ENCODE results near the gene WNK2. TPM values are rescaled to one million over a fixed set of nuclear protein-coding genes. Genes with fewer than 3 reads are reported as not detected.
"Not testable (repeated sequence)": the region's sequence is repeated elsewhere in the genome, so short reads cannot be mapped to it uniquely, and the experiment has no call there.

The WNK2 gene
- 10 to 100 TPM in 5 of 8 experiments, 1 to 10 TPM in 1, under 1 TPM in 2; 0.77 to 34.3 (median 19.2) TPM for total RNA-seq

DNA sequence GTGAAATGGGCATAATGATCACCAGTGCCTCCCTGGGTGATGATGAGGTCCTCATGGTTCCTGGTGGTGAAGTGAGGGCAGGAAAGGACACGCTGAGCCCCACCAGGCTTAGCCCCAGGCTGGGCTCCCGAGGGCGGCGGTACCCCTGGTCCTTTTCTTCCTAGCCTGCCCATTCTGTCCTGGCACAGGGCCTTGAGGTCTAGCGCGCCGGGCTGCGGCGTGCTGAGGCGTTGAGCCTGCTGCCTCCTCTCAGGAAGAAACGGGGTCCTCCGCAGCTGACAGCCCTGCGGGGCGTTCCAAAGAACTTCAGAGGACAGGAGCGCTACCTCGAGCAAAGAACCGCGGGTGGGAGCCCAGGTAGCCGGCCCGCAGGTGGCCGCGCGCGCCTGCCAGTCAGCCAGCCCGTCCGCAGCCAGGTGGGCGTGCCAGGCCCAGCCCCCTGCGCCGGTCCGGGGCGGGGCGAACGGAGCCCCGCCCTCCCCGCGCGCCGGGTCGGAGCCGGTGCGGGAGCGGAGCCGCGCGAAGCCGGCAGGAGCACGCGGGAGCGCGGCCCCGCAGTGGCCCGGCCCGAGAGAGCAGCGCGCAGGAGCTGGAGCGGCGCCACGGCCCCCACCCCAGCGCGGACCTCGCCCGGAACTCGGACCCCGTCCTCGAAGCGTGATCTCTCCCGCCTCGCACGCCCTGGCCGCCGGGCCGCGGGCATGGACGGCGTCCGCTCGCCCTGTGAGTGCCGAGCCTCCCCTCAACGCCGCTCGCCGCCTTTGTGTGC is at the start of gene WNK2:
Gene WNK2 (plus strand): TSS at position 477 of the 769 bp plus-strand sequence. CDS start 791 bp downstream, outside the sequence.
- peak; percentile 46 to 85 (median 78) for ATAC-seq (replicated peaks in 6 of 8)
- 0 to 20% (median 4%) methylated on average over 1 to 11 of the region's 82 CpGs; no CpG with 5 or more reads in 4 of the 10 experiments for WGBS, 10 experiments
- Histone ChIP-seq H3K27ac (peak within 1 kb of the TSS; percentile 29 to 55), H3K4me1 (replicated peaks in 1 of 2) (peaks cover 21 to 30% of the 10 kb centered on the region in 2 donors), H3K4me3 (peak within 1 kb of the TSS; percentile 53 to 82 (median 62))
- in situ Hi-C loops (cut with MboI; ENCODE audit: low pct_unique_long_range_greater_than_20kb in 2 of 9, low sequenced_read_pairs in 9 of 9, unreplicated experiment in 9 of 9): loop anchor here in 1 of 9 experiments (25.0 kb wide), 1 partner anchor 278 kb away; the partner anchor contains the start of genes FAM120A and FAM120AOS

DNA sequence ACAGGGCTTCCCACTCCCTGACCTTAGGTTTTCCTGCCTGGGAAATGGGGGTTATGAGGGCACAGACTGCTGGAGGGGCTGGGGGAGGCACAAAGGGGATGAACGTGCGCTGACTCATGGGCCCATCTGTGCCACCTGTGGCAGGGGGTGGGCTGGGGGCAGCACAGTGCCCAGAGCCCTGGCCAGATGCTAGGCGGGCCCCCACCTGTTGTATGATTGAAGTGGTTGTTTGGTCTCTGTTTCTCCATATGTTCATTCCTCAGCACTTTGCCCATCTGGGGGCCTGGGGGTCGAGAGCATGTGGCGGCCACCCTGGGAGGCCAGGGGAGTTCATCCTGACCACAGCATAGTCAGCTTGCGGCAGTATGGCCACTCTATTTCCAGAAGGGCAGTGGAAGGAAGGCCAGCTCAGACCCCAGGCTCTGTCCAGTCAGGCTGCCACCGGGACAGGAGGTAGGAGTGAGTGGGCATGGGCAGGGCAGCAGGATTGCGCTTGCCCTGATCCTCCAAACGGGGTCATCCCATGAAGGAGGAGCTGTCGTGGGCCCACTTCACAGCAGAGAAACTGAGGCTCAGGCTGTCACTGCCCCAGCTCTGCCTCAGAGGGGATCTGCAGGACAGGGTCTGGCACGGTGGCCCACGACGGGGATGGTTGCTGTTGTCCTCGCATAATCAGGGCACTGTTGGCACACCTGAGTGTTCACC is 49.0 kb upstream of the WNK2 start:
- Histone ChIP-seq H3K27ac (peak overlapping the region in 1 of 2 donors; percentile 77), H3K4me1 (replicated peaks in 1 of 2) (peaks cover 11 to 17% of the 10 kb centered on the region in 2 donors), H3K4me3 (peak overlapping the region; percentile 46 to 75 (median 59))
- ATAC-seq (replicated peaks in 6 of 8): no peak
- in situ Hi-C loops (cut with MboI; ENCODE audit: low pct_unique_long_range_greater_than_20kb in 2 of 9, low sequenced_read_pairs in 9 of 9, unreplicated experiment in 9 of 9): no loop called here
- WGBS, 10 experiments: 65 to 80% methylated on average over 2 to 4 of the region's 14 CpGs; no CpG with 5 or more reads in 8 of the 10 experiments

GRCh38 chr9:93136011-93136440 is 47.9 kb upstream of the WNK2 start:
- Histone ChIP-seq H3K4me1 (replicated peaks in 1 of 2) (peaks cover 11 to 17% of the 10 kb centered on the region in 2 donors), H3K27ac (no peak overlapping the region), H3K4me3 (no peak overlapping the region)
- WGBS, 10 experiments: 68 to 100% (median 87%) methylated on average over 1 to 7 of the region's 11 CpGs; no CpG with 5 or more reads in 6 of the 10 experiments
- in situ Hi-C loops (cut with MboI; ENCODE audit: low pct_unique_long_range_greater_than_20kb in 2 of 9, low sequenced_read_pairs in 9 of 9, unreplicated experiment in 9 of 9): no loop called here
- ATAC-seq (replicated peaks in 6 of 8): no peak

DNA sequence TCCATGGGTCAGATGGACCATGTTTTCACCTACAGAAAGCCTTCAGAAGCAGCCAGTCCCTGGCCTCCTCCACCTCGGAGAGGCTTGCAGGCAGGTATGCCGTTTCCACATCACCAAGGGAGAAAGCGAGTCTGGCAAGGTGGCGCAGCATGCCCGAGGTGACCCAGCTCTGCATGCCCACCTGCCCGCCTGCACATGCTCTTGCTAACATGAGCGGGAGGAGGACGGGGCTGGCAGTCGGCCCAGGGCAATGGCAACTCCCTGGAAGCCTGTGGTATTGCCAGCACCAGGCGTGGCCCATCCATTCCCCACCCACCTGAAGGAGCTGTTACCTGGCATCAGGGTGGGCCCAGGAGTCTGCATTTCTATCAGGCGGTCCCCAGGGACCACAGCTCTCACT is 46.6 kb upstream of the WNK2 start:
- H3K4me3 ChIP-seq: no peak overlapping the region
- H3K27ac ChIP-seq: no peak overlapping the region
- 60 to 100% (median 100%) methylated on average over 1 to 2 of the region's 11 CpGs; no CpG with 5 or more reads in 7 of the 10 experiments for WGBS, 10 experiments
- peaks cover 11 to 14% of the 10 kb centered on the region in 2 donors for H3K4me1 ChIP-seq (replicated peaks in 1 of 2)
- ATAC-seq (replicated peaks in 6 of 8): no peak
- in situ Hi-C loops (cut with MboI; ENCODE audit: low pct_unique_long_range_greater_than_20kb in 2 of 9, low sequenced_read_pairs in 9 of 9, unreplicated experiment in 9 of 9): no loop called here

DNA sequence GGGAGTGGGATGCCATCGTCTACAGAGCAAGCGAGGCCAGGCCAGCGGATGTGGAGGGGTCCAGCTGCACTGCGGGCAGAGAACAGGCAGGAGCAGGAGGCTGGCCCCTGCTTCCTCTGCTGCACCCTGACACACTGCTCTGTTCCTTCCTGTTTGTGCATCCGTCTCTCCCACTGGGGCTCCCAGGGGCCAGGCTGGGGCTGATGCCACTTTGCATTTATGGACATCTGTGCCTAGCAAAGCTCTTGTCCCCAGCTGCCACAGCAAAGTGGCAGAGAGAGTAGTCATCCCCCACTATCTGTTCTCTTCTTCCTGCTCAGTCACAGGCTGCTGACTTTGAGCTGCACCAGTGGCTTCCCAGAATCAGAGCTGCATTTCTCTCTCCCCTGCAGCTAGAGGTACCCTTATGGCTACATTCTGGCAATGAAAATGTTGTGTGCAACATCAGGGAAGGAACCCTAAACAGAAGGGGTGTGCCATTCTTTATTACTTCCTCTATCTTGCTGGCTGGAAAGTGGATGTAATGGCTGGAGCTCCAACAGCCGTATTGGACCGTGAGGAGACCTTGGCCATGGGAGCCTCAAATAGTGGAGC is 45.7 kb upstream of the WNK2 start:
- in situ Hi-C loops (cut with MboI; ENCODE audit: low pct_unique_long_range_greater_than_20kb in 2 of 9, low sequenced_read_pairs in 9 of 9, unreplicated experiment in 9 of 9): no loop called here
- H3K4me1 ChIP-seq (replicated peaks in 1 of 2): peaks cover 2 to 5% of the 10 kb centered on the region in 2 donors
- no peak overlapping the region for H3K4me3 ChIP-seq
- no peak overlapping the region for H3K27ac ChIP-seq
- ATAC-seq (replicated peaks in 6 of 8): no peak
- 80 to 100% (median 93%) methylated on average over 1 to 5 of the region's 7 CpGs; no CpG with 5 or more reads in 3 of the 10 experiments for WGBS, 10 experiments

GRCh38 chr9:93139365-93140182 is 44.4 kb upstream of the WNK2 start:
- ATAC-seq (replicated peaks in 6 of 8): no peak
- 78 to 100% (median 88%) methylated on average over 2 to 13 of the region's 16 CpGs; no CpG with 5 or more reads in 4 of the 10 experiments for WGBS, 10 experiments
- peaks cover 0 to 2% of the 10 kb centered on the region in 2 donors for H3K4me1 ChIP-seq (replicated peaks in 1 of 2)
- H3K27ac ChIP-seq: no peak overlapping the region
- H3K4me3 ChIP-seq: no peak overlapping the region
- in situ Hi-C loops (cut with MboI; ENCODE audit: low pct_unique_long_range_greater_than_20kb in 2 of 9, low sequenced_read_pairs in 9 of 9, unreplicated experiment in 9 of 9): no loop called here

DNA sequence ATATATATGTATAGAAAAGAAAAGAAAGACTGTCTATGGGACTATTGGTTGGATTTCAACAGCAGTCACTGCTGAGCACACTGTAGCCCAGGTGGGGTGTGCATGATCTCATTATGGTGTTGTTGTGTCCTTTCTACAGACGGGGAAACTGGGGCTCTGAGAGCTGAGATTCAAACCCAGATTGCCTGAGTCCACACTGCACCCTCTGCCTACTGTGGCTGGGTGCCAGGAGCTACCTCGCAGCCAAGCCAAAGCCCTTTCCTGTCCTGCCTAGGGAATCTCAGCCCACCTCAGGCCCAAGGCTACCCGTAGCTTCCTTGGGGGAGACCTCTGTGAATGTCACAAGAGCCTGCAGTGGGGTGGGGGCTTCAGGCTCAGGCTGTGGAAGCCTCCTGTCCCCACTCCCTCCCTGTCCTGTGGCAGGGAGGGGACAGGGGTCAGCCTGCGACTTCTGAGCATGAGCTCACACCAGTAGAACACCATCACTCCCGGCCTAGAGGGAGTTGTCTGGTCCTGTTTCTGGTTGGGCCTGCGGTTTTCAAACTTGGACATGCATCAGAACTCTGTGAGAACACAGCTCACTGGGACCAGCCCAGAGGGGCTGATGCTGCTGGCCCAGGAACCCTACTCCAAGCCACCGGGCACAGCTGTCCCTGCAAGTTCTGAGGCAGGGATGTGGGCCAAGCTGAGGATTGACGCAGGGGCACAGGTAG is 42.0 kb upstream of the WNK2 start:
- Histone ChIP-seq H3K27ac (no peak overlapping the region), H3K4me3 (no peak overlapping the region), H3K4me1 (replicated peaks in 1 of 2) (no peaks in the 10 kb centered on the region)
- ATAC-seq (replicated peaks in 6 of 8): no peak
- WGBS, 10 experiments: 50 to 92% (median 76%) methylated on average over 1 to 3 of the region's 8 CpGs; no CpG with 5 or more reads in 5 of the 10 experiments
- in situ Hi-C loops (cut with MboI; ENCODE audit: low pct_unique_long_range_greater_than_20kb in 2 of 9, low sequenced_read_pairs in 9 of 9, unreplicated experiment in 9 of 9): no loop called here

DNA sequence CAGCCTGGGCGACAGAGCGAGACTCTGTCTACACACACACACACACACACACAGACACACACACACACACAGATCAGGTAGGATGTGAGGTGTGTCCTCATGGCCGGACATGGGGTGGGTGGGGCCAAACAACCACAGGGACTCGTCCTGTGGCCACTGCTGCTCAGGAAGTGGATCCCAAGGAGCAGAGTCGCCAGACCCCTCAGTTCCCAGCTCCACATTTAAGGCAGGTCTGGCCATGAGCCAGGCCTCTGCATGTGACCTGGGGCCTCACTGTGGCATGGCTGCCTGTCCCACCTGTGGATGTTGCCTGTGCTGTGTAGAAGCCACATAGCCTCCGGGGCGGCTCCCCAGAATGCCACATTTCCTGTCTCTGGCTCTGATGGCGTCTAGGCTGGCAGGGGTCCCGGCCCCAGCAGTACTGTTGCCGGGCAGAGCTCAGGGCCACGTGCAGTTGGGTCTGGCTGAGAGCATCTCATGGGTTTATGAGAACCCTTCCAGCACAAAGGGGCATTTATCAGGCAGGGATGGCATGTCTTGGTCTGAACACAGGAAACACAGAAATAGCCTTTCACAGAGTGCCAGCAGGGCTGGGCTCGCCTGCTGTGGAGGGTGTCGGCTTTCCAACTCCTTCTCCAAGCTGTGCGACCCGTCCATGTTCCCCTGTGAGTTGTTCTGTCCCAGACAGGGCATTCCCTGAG is 40.0 kb upstream of the WNK2 start:
- no peak overlapping the region for H3K4me3 ChIP-seq
- 3 to 100% (median 80%) methylated on average over 1 to 7 of the region's 15 CpGs; no CpG with 5 or more reads in 5 of the 10 experiments for WGBS, 10 experiments

DNA sequence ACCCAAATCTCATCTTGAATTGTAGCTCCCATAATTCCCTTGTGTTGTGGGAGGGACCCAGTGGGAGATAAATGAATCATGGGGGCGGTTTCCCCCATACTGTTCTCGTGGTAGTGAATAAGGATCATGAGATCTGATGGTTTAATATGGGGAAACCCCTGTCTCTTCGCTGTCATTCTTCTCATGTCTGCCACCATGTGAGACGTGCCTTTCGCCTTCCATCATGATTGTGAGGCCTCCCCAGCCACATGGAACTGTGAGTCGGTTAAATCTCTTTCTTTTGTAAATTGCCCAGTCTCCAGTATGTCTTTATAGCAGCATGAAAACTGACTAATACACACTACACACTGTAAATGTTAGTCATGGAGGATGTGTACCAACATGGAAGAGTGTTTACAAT is 37.2 kb upstream of the WNK2 start:
- H3K4me1 ChIP-seq (replicated peaks in 1 of 2); H3K4me3 ChIP-seq; in situ Hi-C loops (cut with MboI; ENCODE audit: low pct_unique_long_range_greater_than_20kb in 2 of 9, low sequenced_read_pairs in 9 of 9, unreplicated experiment in 9 of 9); H3K27ac ChIP-seq: not testable (repeated sequence)
- peak in 1 of 8 experiments; percentile 18 for ATAC-seq (replicated peaks in 6 of 8)
- WGBS, 10 experiments: 31 to 100% (median 64%) methylated on average over 1 to 5 of the region's 6 CpGs; no CpG with 5 or more reads in 2 of the 10 experiments

More for the DNA sequence above, 40.0 kb upstream of the WNK2 start:
- Histone ChIP-seq H3K27ac (no peak overlapping the region), H3K4me1 (replicated peaks in 1 of 2) (no peaks in the 10 kb centered on the region)
- peak; percentile 29 to 91 (median 64) for ATAC-seq (replicated peaks in 6 of 8)
- in situ Hi-C loops (cut with MboI; ENCODE audit: low pct_unique_long_range_greater_than_20kb in 2 of 9, low sequenced_read_pairs in 9 of 9, unreplicated experiment in 9 of 9): no loop called here

DNA sequence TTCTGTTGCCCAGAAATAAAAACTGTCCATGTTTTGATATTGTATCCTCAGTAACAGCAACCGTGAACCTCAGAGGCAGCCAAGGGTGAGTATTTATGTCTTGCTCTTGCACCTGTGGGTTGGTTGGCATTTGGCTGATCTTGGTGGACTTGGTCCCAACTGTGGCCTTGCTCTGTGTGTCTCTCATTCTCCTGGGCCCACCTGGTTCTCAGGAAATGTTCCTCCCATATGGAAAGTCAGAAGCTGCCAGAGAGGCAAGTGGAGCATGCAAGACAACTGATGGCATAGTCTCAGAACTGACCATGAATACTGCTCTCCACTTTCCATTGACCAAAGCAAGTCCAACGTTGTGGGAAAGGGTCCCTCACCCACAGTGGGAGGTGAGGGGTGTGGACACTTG is 36.3 kb upstream of the WNK2 start:
- Histone ChIP-seq H3K4me3 (no peak overlapping the region), H3K4me1 (replicated peaks in 1 of 2) (no peaks in the 10 kb centered on the region), H3K27ac (no peak overlapping the region)
- WGBS, 10 experiments: 40 to 100% (median 86%) methylated on average over 1 to 2 of the region's 2 CpGs; no CpG with 5 or more reads in 3 of the 10 experiments
- ATAC-seq (replicated peaks in 6 of 8): no peak
- in situ Hi-C loops (cut with MboI; ENCODE audit: low pct_unique_long_range_greater_than_20kb in 2 of 9, low sequenced_read_pairs in 9 of 9, unreplicated experiment in 9 of 9): no loop called here

DNA sequence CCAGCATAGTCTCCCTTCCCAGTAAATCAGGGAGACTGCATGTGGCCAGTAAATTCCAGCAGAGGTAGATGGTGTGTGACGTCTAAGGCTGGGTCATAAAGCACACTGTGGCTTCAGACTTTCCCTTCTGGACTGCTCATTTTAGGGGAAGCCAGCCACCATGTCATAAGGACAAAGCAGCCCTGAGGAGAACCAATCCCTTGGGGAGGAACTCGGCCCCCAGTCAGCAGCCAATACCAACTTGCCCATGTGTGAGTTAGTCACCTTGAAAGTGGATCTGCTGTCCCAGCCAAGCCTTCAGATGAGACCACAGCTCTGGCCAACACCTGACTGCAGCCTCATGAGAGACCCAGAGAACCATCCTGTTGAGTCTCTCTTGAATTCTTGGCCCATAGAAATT is 35.2 kb upstream of the WNK2 start:
- Histone ChIP-seq H3K27ac (no peak overlapping the region), H3K4me3 (no peak overlapping the region), H3K4me1 (replicated peaks in 1 of 2) (no peaks in the 10 kb centered on the region)
- no peak for ATAC-seq (replicated peaks in 6 of 8)
- in situ Hi-C loops (cut with MboI; ENCODE audit: low pct_unique_long_range_greater_than_20kb in 2 of 9, low sequenced_read_pairs in 9 of 9, unreplicated experiment in 9 of 9): no loop called here
- 20 to 100% (median 86%) methylated on average over 1 to 2 of the region's 2 CpGs; no CpG with 5 or more reads in 4 of the 10 experiments for WGBS, 10 experiments
